Endothelial cell (in vitro differentiated cells): Measurements from ENCODE around the gene SPARCL1. TPM values are rescaled to one million over a fixed set of nuclear protein-coding genes. Genes with fewer than 3 reads are reported as not detected.
"Not testable (repeated sequence)": the region's sequence is repeated elsewhere in the genome, so short reads cannot be mapped to it uniquely, and the experiment has no call there.

Source experiments
- DNase-seq: peaks from one replicate; pipeline ENCODE4 v3.0.0; 2021; ENCODE audit warnings: low spot score
- H3K27ac Mint-ChIP-seq: one replicate; pipeline ENCODE4 v1.8.0; 2021; ENCODE audit warnings: mixed read lengths, inconsistent platforms; ENCODE audit not compliant: unreplicated experiment
- H3K27me3 Mint-ChIP-seq: one replicate; pipeline ENCODE4 v1.8.0; 2021; ENCODE audit warnings: mild to moderate bottlenecking, moderate library complexity, mixed read lengths, inconsistent platforms; ENCODE audit not compliant: unreplicated experiment
- H3K36me3 Mint-ChIP-seq: one replicate; pipeline ENCODE4 v1.8.0; 2021; ENCODE audit warnings: mild to moderate bottlenecking, low read depth, mixed read lengths, inconsistent platforms; ENCODE audit not compliant: unreplicated experiment
- H3K4me1 Mint-ChIP-seq: one replicate; pipeline ENCODE4 v1.8.0; 2021; ENCODE audit warnings: mild to moderate bottlenecking, mixed read lengths, inconsistent platforms; ENCODE audit not compliant: unreplicated experiment
- H3K4me3 Mint-ChIP-seq: one replicate; pipeline ENCODE4 v1.8.0; 2021; ENCODE audit warnings: mild to moderate bottlenecking, mixed read lengths, inconsistent platforms; ENCODE audit not compliant: unreplicated experiment
- H3K9me3 Mint-ChIP-seq: one replicate; pipeline ENCODE4 v1.8.0; 2021; ENCODE audit warnings: mixed read lengths, inconsistent platforms; ENCODE audit not compliant: unreplicated experiment
- long read RNA-seq: library from polyadenylated mRNA; unstranded; transcript quantifications from one replicate; pipeline ENCODE4 v2.0.0, GENCODE V29; 2020; ENCODE audit not compliant: unreplicated experiment
- total RNA-seq: library from RNA; stranded (reverse); fragmentation: NEBNext Ultra II Directional; extraction: Animal tissue kit (Norgen Biotek cat#: 25700); gene quantifications from one replicate; pipeline ENCODE4 v1.2.1, GENCODE V29; 2021; ENCODE audit not compliant: unreplicated experiment
- TF ChIP-seq, protein P1 (sequence below): fragments of 200-600 bp; sonication (generic); IDR thresholded peaks from one replicate; pipeline ENCODE4 v1.5.0; 2021; ENCODE audit warnings: antibody characterized with exemption; ENCODE audit not compliant: unreplicated experiment

Gene SPARCL1, protein sequence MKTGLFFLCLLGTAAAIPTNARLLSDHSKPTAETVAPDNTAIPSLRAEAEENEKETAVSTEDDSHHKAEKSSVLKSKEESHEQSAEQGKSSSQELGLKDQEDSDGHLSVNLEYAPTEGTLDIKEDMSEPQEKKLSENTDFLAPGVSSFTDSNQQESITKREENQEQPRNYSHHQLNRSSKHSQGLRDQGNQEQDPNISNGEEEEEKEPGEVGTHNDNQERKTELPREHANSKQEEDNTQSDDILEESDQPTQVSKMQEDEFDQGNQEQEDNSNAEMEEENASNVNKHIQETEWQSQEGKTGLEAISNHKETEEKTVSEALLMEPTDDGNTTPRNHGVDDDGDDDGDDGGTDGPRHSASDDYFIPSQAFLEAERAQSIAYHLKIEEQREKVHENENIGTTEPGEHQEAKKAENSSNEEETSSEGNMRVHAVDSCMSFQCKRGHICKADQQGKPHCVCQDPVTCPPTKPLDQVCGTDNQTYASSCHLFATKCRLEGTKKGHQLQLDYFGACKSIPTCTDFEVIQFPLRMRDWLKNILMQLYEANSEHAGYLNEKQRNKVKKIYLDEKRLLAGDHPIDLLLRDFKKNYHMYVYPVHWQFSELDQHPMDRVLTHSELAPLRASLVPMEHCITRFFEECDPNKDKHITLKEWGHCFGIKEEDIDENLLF
- 3.3 TPM for total RNA-seq
- long read RNA-seq, partial matches to known transcripts, result 0 of 1 reads
- long read RNA-seq, other reads (novel, unspliced or antisense), result 1 of 1 reads

DNA sequence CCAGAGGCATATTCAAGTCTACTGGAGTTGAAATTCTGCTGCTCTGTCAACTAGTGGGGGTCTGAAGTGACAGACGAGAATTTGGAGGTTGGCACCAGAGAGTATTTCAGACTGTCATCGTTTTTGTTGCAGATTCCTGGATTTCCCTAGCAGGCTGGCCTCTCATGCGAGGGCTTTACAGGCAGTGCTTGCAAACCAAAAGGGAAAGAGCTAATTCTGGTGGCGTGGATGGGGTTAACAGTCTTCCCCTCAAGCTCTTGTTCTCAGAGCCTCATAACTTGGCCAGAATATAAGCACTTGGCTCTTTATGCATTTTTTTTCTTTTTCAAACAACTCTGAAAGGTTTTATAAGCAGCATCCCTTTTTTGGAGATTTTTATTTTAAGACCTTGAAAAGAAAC is at the start of gene SPARCL1:
Gene SPARCL1, minus strand, starts transcription at position 190 of the 400 bp plus-strand sequence. CDS start 29,802 bp downstream, outside the sequence.
- Mint-ChIP-seq H3K4me3 (no peak within 1 kb of the TSS), H3K27ac (no peak within 1 kb of the TSS), H3K27me3 (no peaks in the 10 kb centered on the region)

DNA sequence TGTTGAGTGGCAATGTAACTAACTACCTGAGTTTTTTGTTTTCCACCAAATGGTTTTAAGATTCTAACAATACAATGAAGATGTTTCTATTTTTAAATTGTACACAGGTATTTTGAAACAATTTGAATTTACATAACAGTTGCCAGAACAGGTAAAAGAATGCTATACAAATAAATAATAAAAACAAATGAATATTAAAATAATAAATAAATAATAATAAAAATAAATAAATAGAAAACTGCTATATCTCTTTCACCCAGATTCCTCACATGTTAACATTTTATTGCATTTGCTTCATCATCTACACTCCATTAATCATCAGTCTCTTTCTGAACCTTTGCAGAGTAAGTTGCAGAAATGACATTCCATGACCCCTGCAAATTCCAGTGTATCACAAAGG is 46.8 kb upstream of the SPARCL1 start:
- no peaks in the 10 kb centered on the region for H3K4me1 Mint-ChIP-seq
- H3K9me3 Mint-ChIP-seq, result no peaks in the 10 kb centered on the region
- TF ChIP-seq, protein P1, sequence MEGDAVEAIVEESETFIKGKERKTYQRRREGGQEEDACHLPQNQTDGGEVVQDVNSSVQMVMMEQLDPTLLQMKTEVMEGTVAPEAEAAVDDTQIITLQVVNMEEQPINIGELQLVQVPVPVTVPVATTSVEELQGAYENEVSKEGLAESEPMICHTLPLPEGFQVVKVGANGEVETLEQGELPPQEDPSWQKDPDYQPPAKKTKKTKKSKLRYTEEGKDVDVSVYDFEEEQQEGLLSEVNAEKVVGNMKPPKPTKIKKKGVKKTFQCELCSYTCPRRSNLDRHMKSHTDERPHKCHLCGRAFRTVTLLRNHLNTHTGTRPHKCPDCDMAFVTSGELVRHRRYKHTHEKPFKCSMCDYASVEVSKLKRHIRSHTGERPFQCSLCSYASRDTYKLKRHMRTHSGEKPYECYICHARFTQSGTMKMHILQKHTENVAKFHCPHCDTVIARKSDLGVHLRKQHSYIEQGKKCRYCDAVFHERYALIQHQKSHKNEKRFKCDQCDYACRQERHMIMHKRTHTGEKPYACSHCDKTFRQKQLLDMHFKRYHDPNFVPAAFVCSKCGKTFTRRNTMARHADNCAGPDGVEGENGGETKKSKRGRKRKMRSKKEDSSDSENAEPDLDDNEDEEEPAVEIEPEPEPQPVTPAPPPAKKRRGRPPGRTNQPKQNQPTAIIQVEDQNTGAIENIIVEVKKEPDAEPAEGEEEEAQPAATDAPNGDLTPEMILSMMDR, result no peak
- H3K27ac Mint-ChIP-seq, result no peak overlapping the region
- H3K36me3 Mint-ChIP-seq, result no peaks in the 10 kb centered on the region
- no peak for DNase-seq
- H3K27me3 Mint-ChIP-seq, result no peaks in the 10 kb centered on the region
- no peak overlapping the region for H3K4me3 Mint-ChIP-seq

More for the DNA sequence above, at the start of gene SPARCL1:
- no peak for DNase-seq
- Mint-ChIP-seq H3K9me3 (no peaks in the 10 kb centered on the region), H3K36me3 (no peaks in the 10 kb centered on the region), H3K4me1 (peaks cover 13% of the 10 kb centered on the region)
- TF ChIP-seq, protein P1, result no peak

DNA sequence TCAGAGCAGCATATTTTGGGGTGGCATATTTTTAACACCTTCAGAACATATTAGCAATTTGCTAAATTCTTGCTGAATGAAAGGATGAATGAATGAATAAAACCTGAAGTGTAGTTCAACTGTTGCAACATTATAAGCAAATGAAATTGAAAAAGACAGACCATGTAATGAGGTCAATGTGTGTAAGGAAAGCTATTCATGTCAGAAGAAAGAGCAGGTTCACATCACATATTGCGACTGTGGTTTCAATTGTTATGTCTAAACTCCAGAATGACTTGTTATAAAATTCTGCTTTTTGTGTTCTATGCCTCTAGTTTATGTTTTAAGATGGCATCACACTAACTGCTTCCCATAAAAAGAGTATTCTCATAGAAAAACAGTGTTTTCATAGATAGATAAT is 46.2 kb upstream of the SPARCL1 start:
- no peak overlapping the region for H3K27ac Mint-ChIP-seq
- no peaks in the 10 kb centered on the region for H3K27me3 Mint-ChIP-seq
- no peaks in the 10 kb centered on the region for H3K36me3 Mint-ChIP-seq
- no peak for DNase-seq
- H3K4me1 Mint-ChIP-seq, result no peaks in the 10 kb centered on the region
- no peak overlapping the region for H3K4me3 Mint-ChIP-seq
- no peaks in the 10 kb centered on the region for H3K9me3 Mint-ChIP-seq
- TF ChIP-seq, protein P1, result no peak

DNA sequence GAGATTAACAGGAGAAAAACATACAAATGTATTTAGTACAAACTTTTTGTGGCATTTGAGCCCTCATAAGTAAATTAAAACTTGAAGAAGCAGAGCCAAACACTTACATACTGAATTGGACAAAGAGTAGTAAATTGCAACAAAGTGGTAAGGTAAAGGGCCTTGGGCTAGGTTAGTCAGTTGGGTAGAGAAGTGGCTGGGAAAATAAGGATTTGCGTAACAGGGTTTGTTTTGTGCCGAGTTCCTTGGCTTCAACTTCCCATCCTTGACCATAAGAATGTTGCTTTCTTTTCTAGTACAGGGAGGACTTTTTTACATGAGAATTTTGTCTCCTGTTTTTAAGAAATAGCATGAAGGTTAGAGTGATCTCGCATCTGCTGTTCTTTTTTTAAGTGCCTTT is 45.8 kb upstream of the SPARCL1 start:
- TF ChIP-seq, protein P1, result no peak
- Mint-ChIP-seq H3K27ac (no peak overlapping the region), H3K4me1 (no peaks in the 10 kb centered on the region), H3K27me3 (no peaks in the 10 kb centered on the region), H3K36me3 (no peaks in the 10 kb centered on the region), H3K4me3 (no peak overlapping the region), H3K9me3 (no peaks in the 10 kb centered on the region)
- DNase-seq, result no peak

DNA sequence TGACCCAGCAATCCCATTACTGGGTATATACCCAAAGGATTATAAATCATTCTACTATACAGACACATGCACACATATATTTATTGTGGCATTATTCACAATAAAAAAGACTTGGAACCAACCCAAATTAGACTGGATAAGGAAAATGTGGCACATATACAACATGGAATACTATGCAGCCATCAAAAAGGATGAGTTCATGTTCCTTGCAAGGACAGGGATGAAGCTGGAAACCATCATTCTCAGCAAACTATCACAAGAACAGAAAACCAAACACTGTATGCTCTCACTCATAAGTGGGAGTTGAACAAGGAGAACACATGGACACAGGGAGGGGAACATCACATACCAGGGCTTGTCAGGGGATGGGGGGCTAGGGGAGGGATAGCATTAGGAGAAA is 45.2 kb upstream of the SPARCL1 start:
- H3K9me3 Mint-ChIP-seq, DNase-seq, H3K4me3 Mint-ChIP-seq, H3K27me3 Mint-ChIP-seq, H3K36me3 Mint-ChIP-seq, H3K27ac Mint-ChIP-seq, H3K4me1 Mint-ChIP-seq: not testable (repeated sequence)
